HG03575 (cell line): ENCODE measurements around the gene CEP164.
"Not testable (repeated sequence)": the region's sequence is repeated elsewhere in the genome, so short reads cannot be mapped to it uniquely, and the experiment has no call there.

Source experiments
- ATAC-seq: cut with Tn5 transposase; IDR thresholded peaks from one replicate; pipeline ENCODE4 v1.9.1; 2021; ENCODE audit not compliant: unreplicated experiment, insufficient number of reproducible peaks, low FRiP score; ENCODE audit errors: extremely low read depth

The CEP164 gene

GRCh38 chr11:117387992-117388755, 60.5 kb downstream of the CEP164 start:
- no peak for ATAC-seq

- no peak for ATAC-seq
Measured at GRCh38 chr11:117390743-117391142, 63.1 kb downstream of the CEP164 start.

- no peak for ATAC-seq
Measured at GRCh38 chr11:117391181-117391580, 63.5 kb downstream of the CEP164 start.

- ATAC-seq, result no peak
Measured at GRCh38 chr11:117392001-117392690, 64.5 kb downstream of the CEP164 start.

- ATAC-seq, result no peak
Measured at GRCh38 chr11:117392979-117393378, 65.3 kb downstream of the CEP164 start.

- ATAC-seq, result no peak
Measured at GRCh38 chr11:117394221-117394925, 66.7 kb downstream of the CEP164 start.

GRCh38 chr11:117395476-117395875, 67.8 kb downstream of the CEP164 start:
- no peak for ATAC-seq

GRCh38 chr11:117396970-117397369, 69.3 kb downstream of the CEP164 start:
- ATAC-seq, result no peak

- ATAC-seq, result not testable (repeated sequence)
Measured at GRCh38 chr11:117398618-117399017, 71.0 kb downstream of the CEP164 start.

- not testable (repeated sequence) for ATAC-seq
Measured at GRCh38 chr11:117399100-117399840, 71.6 kb downstream of the CEP164 start.

- not testable (repeated sequence) for ATAC-seq
Measured at GRCh38 chr11:117405898-117406297, 78.2 kb downstream of the CEP164 start.

- ATAC-seq, result no peak
Measured at GRCh38 chr11:117407016-117407415, 79.4 kb downstream of the CEP164 start.

GRCh38 chr11:117408356-117408755, 80.7 kb downstream of the CEP164 start:
- no peak for ATAC-seq

GRCh38 chr11:117409511-117409910, 81.9 kb downstream of the CEP164 start:
- ATAC-seq, result no peak

GRCh38 chr11:117410238-117410637, 82.6 kb downstream of the CEP164 start:
- no peak for ATAC-seq

GRCh38 chr11:117410861-117411710, 83.4 kb downstream of the CEP164 start:
- no peak for ATAC-seq

- ATAC-seq, result no peak
Measured at GRCh38 chr11:117411736-117412135, 84.1 kb downstream of the CEP164 start.

GRCh38 chr11:117412176-117412575, 84.5 kb downstream of the CEP164 start:
- no peak for ATAC-seq
